B cell (primary cell): Measurements from ENCODE around the gene PRKAR2A. TPM values are rescaled to one million over a fixed set of nuclear protein-coding genes. Genes with fewer than 3 reads are reported as not detected.

Experiments used
- ATAC-seq: fragments of 200-7000 bp; cut with Tn5 transposase; one replicate; pipeline ENCODE4 v1.10.0; 2021; ENCODE audit warnings: low read depth, mild to moderate bottlenecking, moderate number of reproducible peaks, moderate library complexity
- CTCF ChIA-PET: fragments of 350-600 bp; sonication (Branson Sonifier 250); formaldehyde crosslinking; loops from one replicate; lab custom pipeline; 2021; ENCODE audit warnings: antibody characterized with exemption, inconsistent platforms; lab: Charles Lee
- POLR2A ChIA-PET: fragments of 350-600 bp; sonication (Branson Sonifier 250); formaldehyde crosslinking; loops from one replicate; lab custom pipeline; 2021; ENCODE audit warnings: antibody characterized with exemption; lab: Charles Lee
- DNase-seq: peaks from one replicate; pipeline ENCODE4 v3.0.0; 2013
- H2AFZ ChIP-seq: 2 replicates; pipeline ENCODE4 v1.6.1; 2012; ENCODE audit warnings: mild to moderate bottlenecking, low read depth, low read length; ENCODE audit not compliant: insufficient read depth, poor library complexity, severe bottlenecking
- H3K27ac ChIP-seq, 2 donors: 1 replicate in 1 of 2; 2 replicates in 1 of 2; pipeline ENCODE4 v1.5.1; 2012 to 2013; ENCODE audit warnings: low read length in 2 of 2, mild to moderate bottlenecking in 2 of 2, moderate library complexity in 1 of 2
- H3K27me3 ChIP-seq, 4 experiments: fragments of 200-600 bp in 1 of 4; sonication (generic) in 1 of 4; replicated peaks in 1 of 4; 1 replicate in 2 of 4; 2 replicates in 2 of 4; pipeline versions ENCODE4 v1.6.1 to v1.7.0; 2013 to 2016; ENCODE audit warnings: low read length in 3 of 4, mild to moderate bottlenecking in 2 of 4, mixed read lengths in 1 of 4, moderate library complexity in 1 of 4; ENCODE audit not compliant: insufficient read depth in 4 of 4, control insufficient read depth in 3 of 4; ENCODE audit errors: control extremely low read depth in 1 of 4
- H3K36me3 ChIP-seq, 2 experiments: replicated peaks in 1 of 2; 1 replicate in 1 of 2; 2 replicates in 1 of 2; pipeline versions ENCODE4 v1.6.1 to v1.7.1; 2013; ENCODE audit warnings: low read length in 1 of 2; ENCODE audit not compliant: insufficient read depth in 2 of 2, control insufficient read depth in 1 of 2; ENCODE audit errors: control extremely low read depth in 1 of 2, extremely low read depth in 1 of 2
- H3K4me1 ChIP-seq, 2 donors: fragments of 200-600 bp in 1 of 2; sonication (generic) in 1 of 2; 1 replicate in 1 of 2; 2 replicates in 1 of 2; pipeline versions ENCODE4 v1.5.1 to v1.6.1; 2013 to 2017; ENCODE audit warnings: low read length in 2 of 2; ENCODE audit not compliant: control insufficient read depth in 2 of 2, insufficient read depth in 2 of 2
- H3K4me2 ChIP-seq: replicated peaks from 2 replicates; pipeline ENCODE3; 2012; ENCODE audit warnings: mild to moderate bottlenecking, low read depth, low read length; ENCODE audit not compliant: poor library complexity, severe bottlenecking
- H3K4me3 ChIP-seq, 5 experiments: fragments of 200-600 bp in 1 of 5; sonication (generic) in 1 of 5; 1 replicate in 3 of 5; 2 replicates in 2 of 5; pipeline versions ENCODE4 v1.5.1 to v1.7.0; 2011 to 2016; ENCODE audit warnings: low read length in 4 of 5, mild to moderate bottlenecking in 4 of 5, low read depth in 2 of 5, control low read depth in 1 of 5, moderate library complexity in 1 of 5; ENCODE audit not compliant: insufficient read depth in 1 of 5; ENCODE audit errors: control extremely low read depth in 1 of 5, extremely low read depth in 1 of 5
- H3K79me2 ChIP-seq: fragments of 200-600 bp; sonication (generic); one replicate; pipeline ENCODE4 v1.6.0; 2016; ENCODE audit warnings: low read length; ENCODE audit not compliant: control insufficient read depth, insufficient read depth
- H3K9ac ChIP-seq: fragments of 200-600 bp; sonication (generic); 2 replicates; pipeline ENCODE4 v1.6.1; 2017; ENCODE audit warnings: mild to moderate bottlenecking, low read length, moderate library complexity
- H3K9me3 ChIP-seq, 3 donors: one replicate each; pipeline versions ENCODE4 v1.6.1 to v1.7.1; 2013; ENCODE audit warnings: low read length in 2 of 3; ENCODE audit not compliant: control insufficient read depth in 2 of 3, insufficient read depth in 1 of 3; ENCODE audit errors: control extremely low read depth in 1 of 3
- H4K20me1 ChIP-seq: 2 replicates; pipeline ENCODE4 v1.6.0; 2012; ENCODE audit warnings: mild to moderate bottlenecking, low read length; ENCODE audit not compliant: insufficient read depth, control insufficient read depth, poor library complexity, severe bottlenecking
- H3K27ac Mint-ChIP-seq: one replicate; pipeline ENCODE4 v1.8.0; 2021; ENCODE audit warnings: mixed read lengths
- H3K27me3 Mint-ChIP-seq: one replicate; pipeline ENCODE4 v1.8.0; 2021; ENCODE audit warnings: mixed read lengths
- H3K4me1 Mint-ChIP-seq: one replicate; pipeline ENCODE4 v1.8.0; 2021; ENCODE audit warnings: mixed read lengths
- H3K4me3 Mint-ChIP-seq: one replicate; pipeline ENCODE4 v1.8.0; 2021; ENCODE audit warnings: mixed read lengths
- H3K9me3 Mint-ChIP-seq: one replicate; pipeline ENCODE4 v1.8.0; 2022; ENCODE audit warnings: mixed read lengths; ENCODE audit not compliant: insufficient read depth
- CTCF ChIP-seq: fragments of 200-600 bp; IDR thresholded peaks from one replicate; pipeline ENCODE4 v1.8.0; 2022; ENCODE audit warnings: antibody characterized with exemption, mild to moderate bottlenecking
- EZH2 ChIP-seq: IDR thresholded peaks from 2 replicates; pipeline ENCODE4 v1.6.1; 2012; ENCODE audit warnings: borderline replicate concordance, low read depth, mild to moderate bottlenecking, moderate library complexity, low read length; ENCODE audit not compliant: insufficient read depth, poor library complexity, severe bottlenecking
- WGBS: methylation state at CpG from one replicate; pipeline ENCODE4 v1.1.5; 2013; ENCODE audit warnings: missing lambda C conversion rate; ENCODE audit not compliant: insufficient coverage; 5-methylcytosine and 5-hydroxymethylcytosine counted together
- intact Hi-C: fragments of 100-400 bp; cut with micrococcal nuclease; formaldehyde crosslinking; loops from one replicate; pipeline ENCODE4 v1.10.0; 2022
- polyA plus RNA-seq: library from polyadenylated mRNA; depleted of rRNA; stranded (reverse); fragments of >200 nt; gene quantifications from 2 replicates; pipeline ENCODE4 v1.2.3, GENCODE V29; 2012
- total RNA-seq, 2 donors: library from RNA; stranded (reverse); fragments of 120-200 nt in 1 of 2; gene quantifications; 1 replicate in 1 of 2; 2 replicates in 1 of 2; pipeline versions ENCODE4 v1.2.3 to v1.2.4, GENCODE V29; 2013 to 2022

PRKAR2A gene
- total and polyA plus RNA-seq, 2 donors (not counting 1 experiment from before 2014, with no cell fraction given) = 4.3 to 25.0 TPM

- H3K4me1 Mint-ChIP-seq = peaks cover 25% of the 10 kb centered on the region
- H3K27me3 Mint-ChIP-seq = no peaks in the 10 kb centered on the region
- CTCF ChIA-PET = interaction anchor here (0.5 to 1.5 kb wide), 3 partner anchors 12 to 125 kb away, joined by 3 read pairs; partner anchors contain the start of gene NDUFAF3
- POLR2A ChIA-PET = interaction anchor here (3.0 kb wide), 1 partner anchor 22 kb away, joined by 21 read pairs; the partner anchor contains the start of gene ARIH2
- no peak for ATAC-seq
- Histone ChIP-seq H3K4me1 (peaks cover 17 to 20% of the 10 kb centered on the region in 2 donors), H2AFZ (no peak overlapping the region), H3K27ac (no peak overlapping the region), H3K9me3 (no peaks in the 10 kb centered on the region), H4K20me1 (no peaks in the 10 kb centered on the region), H3K4me3 (no peak overlapping the region), H3K4me2 (no peak overlapping the region), H3K27me3 (no peaks in the 10 kb centered on the region), H3K9ac (no peak overlapping the region), H3K79me2 (peaks cover 36% of the 10 kb centered on the region), H3K36me3 (peaks cover 0 to under 1% of the 10 kb centered on the region in 2 experiments)
- no peak for TF ChIP-seq CTCF
- TF ChIP-seq EZH2 = no peak
- intact Hi-C loops = no loop called here
- 94% methylated on average over 2 of the region's 2 CpGs for WGBS
- H3K4me3 Mint-ChIP-seq = peak overlapping the region; percentile 53
- DNase-seq = no peak
- H3K27ac Mint-ChIP-seq = peak overlapping the region; percentile 75
- H3K9me3 Mint-ChIP-seq = no peaks in the 10 kb centered on the region
Observed at GRCh38 chr3:48896936-48897335, 49.3 kb upstream of the PRKAR2A start.

- 100% methylated on average over 3 of the region's 6 CpGs for WGBS
- no peaks in the 10 kb centered on the region for H3K27me3 ChIP-seq
- H3K27ac ChIP-seq = no peak overlapping the region
- no peak overlapping the region for H3K9ac ChIP-seq
- Mint-ChIP-seq H3K4me3 (no peak overlapping the region), H3K27me3 (no peaks in the 10 kb centered on the region), H3K4me1 (peaks cover 25% of the 10 kb centered on the region), H3K27ac (no peak overlapping the region), H3K9me3 (no peaks in the 10 kb centered on the region)
- H3K79me2 ChIP-seq = peaks cover 40% of the 10 kb centered on the region
- no peak overlapping the region for H3K4me3 ChIP-seq
- H3K9me3 ChIP-seq = no peaks in the 10 kb centered on the region
- peaks cover 17 to 19% of the 10 kb centered on the region in 2 donors for H3K4me1 ChIP-seq
- ChIA-PET POLR2A (interaction anchor here (0.6 to 0.7 kb wide), 2 partner anchors 490 to 654 kb away, joined by 4 to 5 read pairs; no protein-coding TSS in a partner anchor), CTCF (interaction anchor here (1.2 kb wide), 1 partner anchor 155 kb away, joined by 3 read pairs; no protein-coding TSS in a partner anchor)
- intact Hi-C loops = no loop called here
- no peaks in the 10 kb centered on the region for H4K20me1 ChIP-seq
- H2AFZ ChIP-seq = no peak overlapping the region
- H3K4me2 ChIP-seq = no peak overlapping the region
- DNase-seq = no peak
- ATAC-seq = no peak
- TF ChIP-seq EZH2 (no peak), CTCF (no peak)
- H3K36me3 ChIP-seq = peaks cover 0 to 4% of the 10 kb centered on the region in 2 experiments
Observed at GRCh38 chr3:48894516-48894915, 46.8 kb upstream of the PRKAR2A start.
